GM19025 (cell line): ENCODE measurements around the gene ADARB2.
"Not testable (repeated sequence)": the region's sequence is repeated elsewhere in the genome, so short reads cannot be mapped to it uniquely, and the experiment has no call there.

Experiments
- ATAC-seq: cut with Tn5 transposase; IDR thresholded peaks from one replicate; pipeline ENCODE4 v1.9.1; 2021; ENCODE audit warnings: mild to moderate bottlenecking, low read depth, moderate library complexity; ENCODE audit not compliant: unreplicated experiment

Gene ADARB2

GRCh38 chr10:1366811-1367425 is 370.4 kb downstream of the ADARB2 start:
- no peak for ATAC-seq

DNA sequence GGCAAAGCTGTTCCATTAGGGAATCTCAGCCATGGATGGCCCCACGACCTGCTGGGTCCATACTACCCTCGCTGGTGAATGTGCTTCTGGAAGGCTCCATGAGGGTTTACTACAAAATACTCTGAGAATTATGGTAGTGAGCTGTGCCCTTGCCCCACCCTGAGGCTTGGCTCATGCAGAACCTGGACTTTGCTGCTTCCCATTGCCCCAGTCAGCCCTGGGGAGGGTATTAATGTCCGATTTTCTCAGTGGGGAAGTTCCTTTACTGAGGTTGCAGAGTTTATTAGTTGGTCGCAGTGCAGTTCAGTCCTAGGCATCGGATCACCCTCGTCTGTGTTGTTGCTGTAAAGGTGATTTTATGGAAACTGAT is 371.0 kb downstream of the ADARB2 start:
- no peak for ATAC-seq

- no peak for ATAC-seq
These were observed 371.6 kb downstream of the ADARB2 start for GRCh38 chr10:1365540-1366321.

DNA sequence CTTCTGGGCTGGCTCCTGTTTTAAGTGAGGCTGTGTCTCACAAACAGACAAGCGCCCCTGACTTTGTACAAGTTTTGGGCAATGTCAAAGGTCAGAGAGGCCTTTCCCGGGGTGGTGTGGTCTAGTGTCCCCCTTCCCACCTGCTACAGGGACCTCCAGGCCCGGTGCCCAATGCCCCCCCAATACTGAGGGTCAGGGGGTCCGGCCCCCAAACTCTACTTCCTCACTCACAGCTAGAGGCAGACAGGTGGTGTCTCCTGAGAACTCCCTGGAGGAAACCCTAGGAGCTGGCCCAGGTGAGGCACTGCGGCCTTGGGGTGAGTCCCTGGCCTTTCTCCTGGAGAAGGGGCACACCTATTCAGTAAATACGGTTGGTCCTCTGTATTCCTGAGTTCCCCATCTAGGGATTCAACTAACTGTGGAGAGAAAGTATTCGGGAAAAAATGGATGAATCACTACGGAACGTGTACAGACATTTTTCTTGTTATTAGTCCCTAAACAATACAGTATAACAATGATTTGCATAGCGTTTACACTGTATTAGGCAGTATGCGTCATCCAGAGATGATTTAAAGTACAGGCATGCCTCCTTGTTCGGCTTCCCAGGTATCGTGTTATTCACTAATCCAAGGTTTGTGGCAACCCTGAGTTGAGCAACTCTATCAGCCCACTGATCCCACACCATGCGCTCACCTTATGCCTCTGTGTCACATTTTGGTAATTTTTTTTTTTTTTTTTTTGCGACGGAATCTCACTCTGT is 373.0 kb downstream of the ADARB2 start:
- ATAC-seq: no peak

- ATAC-seq: no peak
These were observed 373.7 kb downstream of the ADARB2 start for GRCh38 chr10:1363446-1364121.

- ATAC-seq: no peak
These were observed 374.5 kb downstream of the ADARB2 start for GRCh38 chr10:1362589-1363445.

GRCh38 chr10:1361411-1362105 is 375.8 kb downstream of the ADARB2 start:
- no peak for ATAC-seq

GRCh38 chr10:1360558-1361164 is 376.7 kb downstream of the ADARB2 start:
- ATAC-seq: no peak

GRCh38 chr10:1360011-1360557 is 377.2 kb downstream of the ADARB2 start:
- no peak for ATAC-seq

GRCh38 chr10:1359626-1359955 is 377.7 kb downstream of the ADARB2 start:
- ATAC-seq: no peak

GRCh38 chr10:1358860-1359625 is 378.3 kb downstream of the ADARB2 start:
- ATAC-seq: no peak

DNA sequence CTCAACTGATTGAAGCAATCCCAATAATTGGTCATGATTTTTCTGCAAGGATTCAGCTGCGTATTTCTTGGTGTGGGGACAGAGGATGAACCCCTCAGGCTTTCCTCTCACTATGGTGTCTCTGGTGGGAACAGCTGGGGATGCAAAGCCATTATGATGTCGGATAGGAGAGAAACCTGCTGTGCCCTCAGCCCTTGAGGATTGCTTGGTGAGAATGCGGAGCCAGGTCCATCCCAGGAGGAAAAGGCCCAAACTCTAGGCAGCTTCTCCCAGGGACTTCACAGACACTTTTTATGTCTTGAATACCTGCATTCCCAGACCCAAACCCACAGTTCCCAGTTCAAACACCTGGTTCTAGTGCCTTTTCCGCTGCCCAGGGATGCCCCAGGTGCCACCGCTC is 379.2 kb downstream of the ADARB2 start:
- no peak for ATAC-seq

DNA sequence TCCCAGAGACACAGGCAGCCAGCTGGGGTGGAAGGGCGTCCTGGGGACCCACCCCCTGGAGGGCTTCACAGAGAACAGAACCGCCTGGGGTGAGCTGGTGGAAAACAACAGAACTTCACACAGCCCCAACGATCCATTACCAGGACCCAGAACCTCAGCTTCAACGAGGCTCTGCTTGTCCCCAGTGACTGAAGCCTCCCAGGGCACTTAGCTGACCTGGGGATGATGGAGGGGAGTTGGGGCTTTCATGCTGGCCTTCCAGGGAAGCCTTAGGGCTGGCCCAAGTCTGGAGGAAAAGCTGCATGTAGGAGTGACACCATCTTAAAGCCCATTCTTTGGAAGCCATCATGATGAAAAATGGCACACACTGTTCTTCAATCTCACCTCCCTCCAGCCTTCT is 381.0 kb downstream of the ADARB2 start:
- no peak for ATAC-seq

GRCh38 chr10:1354809-1355710 is 382.3 kb downstream of the ADARB2 start:
- no peak for ATAC-seq

GRCh38 chr10:1352296-1352695 is 385.0 kb downstream of the ADARB2 start:
- not testable (repeated sequence) for ATAC-seq

DNA sequence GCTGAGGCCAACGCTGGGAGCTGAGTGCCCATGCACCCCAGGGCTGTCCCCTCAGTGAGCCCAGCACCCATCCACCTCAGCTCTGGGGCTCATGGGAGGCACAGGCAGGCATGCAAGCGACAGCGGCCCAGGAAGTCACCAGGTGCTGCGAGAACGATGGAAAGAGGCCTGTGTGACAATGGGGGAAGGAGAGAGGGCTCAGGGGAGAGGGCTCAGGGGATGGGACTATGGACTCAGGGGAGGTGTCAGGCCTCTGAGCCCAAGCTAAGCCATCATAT is 388.6 kb downstream of the ADARB2 start:
- ATAC-seq: no peak

GRCh38 chr10:1347962-1348772 is 389.2 kb downstream of the ADARB2 start:
- no peak for ATAC-seq
